Right lobe of liver (tissue), 4 donors: Measurements from ENCODE around the gene NR1I2.

Experiments
- CTCF ChIP-seq, 4 donors: fragments of 200-600 bp in 3 of 4; fragments of 450-650 bp in 1 of 4; IDR thresholded peaks; one replicate each; pipeline versions ENCODE4 v1.5.1 to v1.8.0; 2016 to 2022; ENCODE audit warnings: antibody characterized with exemption in 4 of 4, mild to moderate bottlenecking in 2 of 4
- POLR2A ChIP-seq: fragments of 450-650 bp; IDR thresholded peaks from one replicate; pipeline ENCODE4 v1.6.1; 2017; ENCODE audit warnings: antibody characterized with exemption, mild to moderate bottlenecking
- donor health status: DM: no; HTN: no; CAD: no.
- donor health status: DM: no; HTN: no; CAD: no.
- donor health status: DM: no; HTN: yes; CAD: no.

GRCh38 chr3:119765239-119765638, 16.7 kb upstream of the NR1I2 start:
- TF ChIP-seq CTCF (IDR thresholded peaks at IDR 0.05) (no peak), POLR2A (no peak)
